ENCODE data around the gene USH1G. TPM values are rescaled to one million over a fixed set of nuclear protein-coding genes. Genes with fewer than 3 reads are reported as not detected.
"Not testable (repeated sequence)": the region's sequence is repeated elsewhere in the genome, so short reads cannot be mapped to it uniquely, and the experiment has no call there.

Gene USH1G
- 0.21 TPM for total RNA-seq
- long read RNA-seq: 0 reads

DNA sequence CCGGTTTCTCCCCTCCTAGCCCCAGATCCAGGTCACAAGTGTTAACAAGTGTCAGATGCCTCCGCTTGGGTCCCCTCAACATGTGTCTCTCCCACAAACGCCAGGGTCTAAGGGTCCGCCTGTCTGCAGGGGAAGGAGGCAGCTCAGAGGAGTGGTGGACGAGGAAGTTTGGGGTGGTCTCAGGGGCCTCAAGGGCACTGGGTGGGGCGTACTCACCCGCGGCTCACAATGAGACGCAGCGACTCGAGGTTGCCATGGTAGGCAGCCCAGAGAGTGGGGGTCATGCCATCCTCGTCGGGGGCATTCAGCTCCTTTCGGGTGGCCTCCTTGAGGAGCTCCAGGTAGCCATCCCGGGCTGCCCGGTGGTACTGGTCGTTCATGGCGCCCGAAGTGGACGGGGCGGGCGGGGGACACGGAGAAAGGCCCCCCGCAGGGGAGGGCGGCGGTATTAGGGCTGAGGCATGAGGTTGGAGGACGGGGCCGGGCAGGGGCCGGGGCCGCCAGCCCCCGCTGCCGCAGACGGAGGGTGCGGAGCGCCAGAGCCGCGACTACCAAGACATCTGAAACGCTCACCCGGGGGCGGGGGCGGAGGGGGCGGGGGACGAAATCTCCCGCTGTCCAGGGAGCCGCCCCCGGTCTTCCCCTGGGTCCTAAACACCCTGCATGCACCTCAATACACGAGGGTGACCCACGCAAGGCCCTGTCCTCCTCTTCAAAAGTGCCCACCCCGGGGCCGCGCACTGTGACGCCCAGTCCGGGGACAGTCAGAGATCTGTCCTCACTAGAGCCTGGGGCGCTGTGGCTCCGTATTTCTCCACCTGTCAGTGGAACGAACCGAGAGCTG lies at the start of gene USH1G:
TSS of gene USH1G (minus strand) at position 562 of the 844 bp plus-strand sequence. CDS start at position 380, 182 bp downstream.
- TF ChIP-seq, protein P1, sequence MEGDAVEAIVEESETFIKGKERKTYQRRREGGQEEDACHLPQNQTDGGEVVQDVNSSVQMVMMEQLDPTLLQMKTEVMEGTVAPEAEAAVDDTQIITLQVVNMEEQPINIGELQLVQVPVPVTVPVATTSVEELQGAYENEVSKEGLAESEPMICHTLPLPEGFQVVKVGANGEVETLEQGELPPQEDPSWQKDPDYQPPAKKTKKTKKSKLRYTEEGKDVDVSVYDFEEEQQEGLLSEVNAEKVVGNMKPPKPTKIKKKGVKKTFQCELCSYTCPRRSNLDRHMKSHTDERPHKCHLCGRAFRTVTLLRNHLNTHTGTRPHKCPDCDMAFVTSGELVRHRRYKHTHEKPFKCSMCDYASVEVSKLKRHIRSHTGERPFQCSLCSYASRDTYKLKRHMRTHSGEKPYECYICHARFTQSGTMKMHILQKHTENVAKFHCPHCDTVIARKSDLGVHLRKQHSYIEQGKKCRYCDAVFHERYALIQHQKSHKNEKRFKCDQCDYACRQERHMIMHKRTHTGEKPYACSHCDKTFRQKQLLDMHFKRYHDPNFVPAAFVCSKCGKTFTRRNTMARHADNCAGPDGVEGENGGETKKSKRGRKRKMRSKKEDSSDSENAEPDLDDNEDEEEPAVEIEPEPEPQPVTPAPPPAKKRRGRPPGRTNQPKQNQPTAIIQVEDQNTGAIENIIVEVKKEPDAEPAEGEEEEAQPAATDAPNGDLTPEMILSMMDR (IDR thresholded peaks at IDR 0.05): no peak
- no peaks in the 10 kb centered on the region for H3K36me3 ChIP-seq
- no peaks in the 10 kb centered on the region for H3K9me3 ChIP-seq
- H3K4me3 ChIP-seq: peak within 1 kb of the TSS; percentile 47
- no peak within 1 kb of the TSS for H3K27ac ChIP-seq
- H3K27me3 ChIP-seq (ENCODE audit: low read depth): peaks cover 82% of the 10 kb centered on the region
- H3K4me1 ChIP-seq: peaks cover 22% of the 10 kb centered on the region
- ATAC-seq (peak; percentile 17 to 36), DNase-seq (no peak)
- intact Hi-C loops (cut with DNase I): no loop called here

DNA sequence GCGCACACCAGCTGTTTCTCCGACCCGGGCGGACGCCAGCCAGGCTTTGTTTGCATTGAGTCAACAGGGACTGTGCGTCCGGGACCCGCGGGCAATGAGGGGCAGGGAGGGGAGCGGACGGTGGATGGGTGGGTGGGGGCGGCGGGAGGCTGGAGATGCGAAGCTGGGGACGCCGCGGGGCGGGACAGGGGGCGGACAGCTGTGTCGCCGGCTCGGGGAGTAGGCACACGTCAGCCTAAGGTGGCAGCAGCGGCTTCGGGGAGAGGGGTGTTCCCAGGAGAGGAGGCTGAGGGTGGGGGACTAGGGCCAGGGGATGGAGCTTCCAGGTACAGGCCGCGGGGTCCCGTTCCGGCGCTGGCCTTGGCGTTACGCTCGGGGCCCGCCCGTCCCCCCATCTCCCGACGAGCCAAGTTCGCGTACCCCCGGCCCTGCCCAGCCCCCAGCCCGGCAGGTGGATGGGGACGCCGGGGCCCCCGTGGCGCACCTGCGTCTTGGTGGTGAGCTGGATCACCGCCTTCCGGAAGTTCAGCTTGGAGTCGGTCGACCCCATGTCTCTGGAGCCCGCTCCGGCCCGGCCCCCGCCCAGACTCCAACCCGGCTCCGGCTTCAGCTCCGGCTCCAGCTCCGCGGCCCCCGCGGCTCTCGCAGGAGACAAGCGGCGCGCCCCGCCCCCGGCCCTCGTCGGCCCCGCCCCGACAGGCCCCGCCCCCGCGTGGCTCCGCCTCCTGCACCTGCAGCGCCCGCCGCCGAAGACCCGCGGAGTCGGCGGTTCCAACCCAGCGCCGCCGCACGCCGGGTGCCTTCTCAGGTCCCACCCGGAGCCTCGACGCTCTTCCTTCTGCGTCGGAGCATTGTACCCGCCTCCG lies 49.3 kb upstream of the USH1G start, which contains the start of gene HID1:
TSS of gene HID1 (minus strand) at position 653 of the 866 bp plus-strand sequence. CDS start at position 550, 103 bp downstream.
- intact Hi-C loops (cut with DNase I): no loop called here
- H3K27ac ChIP-seq: peak within 1 kb of the TSS; percentile 73
- DNase-seq: peak; percentile 79
- peak; percentile 90 to 95 for ATAC-seq
- TF ChIP-seq, protein P1 (IDR thresholded peaks at IDR 0.05): no peak
- no peaks in the 10 kb centered on the region for H3K9me3 ChIP-seq
- peaks cover 30% of the 10 kb centered on the region for H3K4me1 ChIP-seq
- H3K27me3 ChIP-seq (ENCODE audit: low read depth): peaks cover 32% of the 10 kb centered on the region
- H3K4me3 ChIP-seq: peak within 1 kb of the TSS; percentile 74
- H3K36me3 ChIP-seq: no peaks in the 10 kb centered on the region

DNA sequence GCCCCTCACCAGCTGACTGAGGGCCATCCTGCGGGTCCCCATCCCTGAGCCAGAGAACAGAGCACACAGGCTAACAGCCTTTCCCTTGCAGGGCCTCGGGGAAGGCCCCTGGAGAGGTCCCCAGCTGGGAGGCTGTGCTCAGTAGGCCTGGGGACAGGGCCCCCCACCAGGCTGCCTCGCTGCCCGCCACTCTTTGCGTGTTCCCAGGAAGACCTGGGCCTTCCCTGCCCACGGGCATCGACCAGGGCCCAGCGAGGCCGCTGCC lies 48.7 kb upstream of the USH1G start:
- intact Hi-C loops (cut with DNase I): no loop called here
- H3K27me3 ChIP-seq (ENCODE audit: low read depth): peaks cover 32% of the 10 kb centered on the region
- peak overlapping the region; percentile 73 for H3K27ac ChIP-seq
- DNase-seq: no peak
- no peaks in the 10 kb centered on the region for H3K9me3 ChIP-seq
- no peaks in the 10 kb centered on the region for H3K36me3 ChIP-seq
- peak in 1 of 2 donors; percentile 35 for ATAC-seq
- peaks cover 30% of the 10 kb centered on the region for H3K4me1 ChIP-seq
- TF ChIP-seq, protein P1 (IDR thresholded peaks at IDR 0.05): no peak
- peak overlapping the region; percentile 74 for H3K4me3 ChIP-seq

DNA sequence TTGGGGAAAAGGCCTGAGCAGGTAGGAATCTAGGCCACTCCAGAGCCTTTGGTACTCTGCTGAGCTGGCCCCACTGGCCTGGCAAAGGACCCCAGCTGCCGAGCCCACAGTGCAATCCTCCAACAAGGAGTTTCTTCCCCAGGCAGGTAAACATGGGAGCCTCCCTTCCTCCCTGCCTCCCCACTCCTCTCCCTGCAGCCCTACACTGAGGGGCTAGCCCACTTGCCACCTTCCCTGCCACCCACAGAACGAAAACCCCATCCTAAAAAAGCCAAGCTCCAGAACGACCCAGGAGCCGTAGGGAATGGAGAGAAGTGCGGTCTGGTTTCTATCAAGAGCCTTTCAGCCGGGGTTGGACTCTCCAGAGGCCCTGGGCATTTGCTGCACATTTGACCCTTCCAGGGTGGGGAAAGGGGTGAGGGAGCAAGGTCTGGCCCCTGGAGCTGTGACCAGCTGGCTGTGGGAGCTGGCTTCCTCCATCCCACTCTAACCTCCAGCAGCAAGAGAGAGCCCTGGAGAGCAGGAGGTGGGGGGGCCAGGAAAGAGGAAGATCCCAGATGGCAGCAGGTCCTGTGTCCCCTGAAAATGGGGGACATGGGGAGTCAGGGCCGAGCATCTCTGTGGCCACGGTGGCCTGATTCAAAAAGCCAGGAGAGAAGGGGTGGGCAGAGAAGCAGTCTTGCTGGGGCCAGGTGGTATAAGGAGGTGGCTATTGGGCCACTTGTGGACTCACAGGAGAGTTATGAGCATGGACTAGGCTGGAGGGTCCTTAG lies 48.2 kb upstream of the USH1G start:
- Histone ChIP-seq H3K9me3 (no peaks in the 10 kb centered on the region), H3K4me3 (peak overlapping the region; percentile 74), H3K4me1 (peaks cover 30% of the 10 kb centered on the region), H3K27ac (peak overlapping the region; percentile 73), H3K27me3 (ENCODE audit: low read depth) (peaks cover 32% of the 10 kb centered on the region), H3K36me3 (no peaks in the 10 kb centered on the region)
- TF ChIP-seq, protein P1 (IDR thresholded peaks at IDR 0.05): no peak
- DNase-seq: no peak
- ATAC-seq: no peak
- intact Hi-C loops (cut with DNase I): no loop called here

DNA sequence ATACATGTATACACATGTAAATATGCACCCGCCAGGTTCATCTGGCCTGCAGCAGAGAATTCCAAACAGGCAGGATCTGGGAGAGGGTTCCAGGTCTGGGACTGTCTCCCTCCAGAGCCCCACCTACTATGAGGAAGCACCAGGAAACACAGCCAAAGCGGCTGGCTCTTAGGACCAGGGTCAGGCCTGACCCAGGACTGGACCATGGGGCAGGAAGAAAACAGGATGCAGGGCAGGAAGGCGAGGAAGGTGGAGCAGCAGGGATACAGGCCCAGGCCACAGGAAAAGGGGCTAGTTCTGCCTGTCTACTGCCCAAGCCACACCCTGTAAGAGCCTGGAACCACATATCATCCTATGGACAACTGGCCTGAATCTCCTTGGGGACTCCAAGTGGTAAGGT lies 47.3 kb upstream of the USH1G start:
- intact Hi-C loops (cut with DNase I): no loop called here
- TF ChIP-seq, protein P1 (IDR thresholded peaks at IDR 0.05): no peak
- ATAC-seq: no peak

DNA sequence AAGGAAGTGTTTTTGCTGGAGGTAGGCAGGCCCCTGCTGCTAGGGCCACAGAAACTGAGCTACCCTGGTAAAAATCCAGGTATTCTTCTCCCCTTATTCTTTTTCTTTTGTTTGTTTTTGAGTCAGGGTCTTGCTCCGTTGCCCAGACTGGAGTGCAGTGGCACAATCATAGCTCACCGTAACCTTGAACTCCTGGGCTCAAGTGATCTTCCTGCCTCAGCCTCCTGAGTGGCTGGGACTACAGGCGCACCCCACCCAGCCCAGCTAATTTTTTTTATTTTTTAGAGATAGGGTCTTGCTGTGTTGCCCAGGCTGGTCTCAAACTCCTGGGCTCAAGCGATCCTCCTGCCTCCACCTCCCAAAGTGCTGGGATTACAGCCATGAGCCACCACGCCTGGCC lies 46.4 kb upstream of the USH1G start:
- H3K27ac ChIP-seq; ATAC-seq; DNase-seq; H3K4me3 ChIP-seq; H3K36me3 ChIP-seq; H3K9me3 ChIP-seq; intact Hi-C loops (cut with DNase I): not testable (repeated sequence)
- H3K27me3 ChIP-seq (ENCODE audit: low read depth): peaks cover 31% of the 10 kb centered on the region
- H3K4me1 ChIP-seq: peaks cover 30% of the 10 kb centered on the region

More for the DNA sequence above, 47.3 kb upstream of the USH1G start:
- Histone ChIP-seq H3K36me3 (no peaks in the 10 kb centered on the region), H3K9me3 (no peaks in the 10 kb centered on the region), H3K4me1 (peaks cover 30% of the 10 kb centered on the region), H3K27ac (peak overlapping the region; percentile 73), H3K4me3 (peak overlapping the region; percentile 74), H3K27me3 (ENCODE audit: low read depth) (peaks cover 32% of the 10 kb centered on the region)
- DNase-seq: no peak
